ENCODE data around the gene PDE9A.

GRCh38 chr21:42761776-42762335, 108.4 kb downstream of the PDE9A start:
- TF ChIP-seq ATF1 (CRISPR knock-in tag; IDR thresholded peaks at IDR 0.05) (no peak), RELA (CRISPR knock-in tag; IDR thresholded peaks at IDR 0.05; ENCODE audit: borderline replicate concordance) (no peak), CTCF (IDR thresholded peaks at IDR 0.05) (no peak), NR3C1 (CRISPR knock-in tag; conservative IDR thresholded peaks at IDR 0.05; ENCODE audit: low read depth) (no peak), USF2 (CRISPR knock-in tag; IDR thresholded peaks at IDR 0.05) (no peak), ZNF416 (CRISPR knock-in tag; IDR thresholded peaks at IDR 0.05) (no peak), MAX (CRISPR knock-in tag; IDR thresholded peaks at IDR 0.05) (no peak), ZNF512 (CRISPR knock-in tag; IDR thresholded peaks at IDR 0.05; ENCODE audit: borderline replicate concordance) (no peak)
- TF ChIP-seq, protein P1, sequence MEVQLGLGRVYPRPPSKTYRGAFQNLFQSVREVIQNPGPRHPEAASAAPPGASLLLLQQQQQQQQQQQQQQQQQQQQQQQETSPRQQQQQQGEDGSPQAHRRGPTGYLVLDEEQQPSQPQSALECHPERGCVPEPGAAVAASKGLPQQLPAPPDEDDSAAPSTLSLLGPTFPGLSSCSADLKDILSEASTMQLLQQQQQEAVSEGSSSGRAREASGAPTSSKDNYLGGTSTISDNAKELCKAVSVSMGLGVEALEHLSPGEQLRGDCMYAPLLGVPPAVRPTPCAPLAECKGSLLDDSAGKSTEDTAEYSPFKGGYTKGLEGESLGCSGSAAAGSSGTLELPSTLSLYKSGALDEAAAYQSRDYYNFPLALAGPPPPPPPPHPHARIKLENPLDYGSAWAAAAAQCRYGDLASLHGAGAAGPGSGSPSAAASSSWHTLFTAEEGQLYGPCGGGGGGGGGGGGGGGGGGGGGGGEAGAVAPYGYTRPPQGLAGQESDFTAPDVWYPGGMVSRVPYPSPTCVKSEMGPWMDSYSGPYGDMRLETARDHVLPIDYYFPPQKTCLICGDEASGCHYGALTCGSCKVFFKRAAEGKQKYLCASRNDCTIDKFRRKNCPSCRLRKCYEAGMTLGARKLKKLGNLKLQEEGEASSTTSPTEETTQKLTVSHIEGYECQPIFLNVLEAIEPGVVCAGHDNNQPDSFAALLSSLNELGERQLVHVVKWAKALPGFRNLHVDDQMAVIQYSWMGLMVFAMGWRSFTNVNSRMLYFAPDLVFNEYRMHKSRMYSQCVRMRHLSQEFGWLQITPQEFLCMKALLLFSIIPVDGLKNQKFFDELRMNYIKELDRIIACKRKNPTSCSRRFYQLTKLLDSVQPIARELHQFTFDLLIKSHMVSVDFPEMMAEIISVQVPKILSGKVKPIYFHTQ (CRISPR knock-in tag; IDR thresholded peaks at IDR 0.05): no peak

All from WTC11 (cell line).